ENCODE measurements around the gene ANTXR2. TPM values are rescaled to one million over a fixed set of nuclear protein-coding genes. Genes with fewer than 3 reads are reported as not detected.
A peak's percentile ranks its signal among the peaks of the same experiment; 100 is the strongest.

Gene ANTXR2
- total RNA-seq, 2 donors from 2014 or later = 86.1 to 133 TPM

DNA sequence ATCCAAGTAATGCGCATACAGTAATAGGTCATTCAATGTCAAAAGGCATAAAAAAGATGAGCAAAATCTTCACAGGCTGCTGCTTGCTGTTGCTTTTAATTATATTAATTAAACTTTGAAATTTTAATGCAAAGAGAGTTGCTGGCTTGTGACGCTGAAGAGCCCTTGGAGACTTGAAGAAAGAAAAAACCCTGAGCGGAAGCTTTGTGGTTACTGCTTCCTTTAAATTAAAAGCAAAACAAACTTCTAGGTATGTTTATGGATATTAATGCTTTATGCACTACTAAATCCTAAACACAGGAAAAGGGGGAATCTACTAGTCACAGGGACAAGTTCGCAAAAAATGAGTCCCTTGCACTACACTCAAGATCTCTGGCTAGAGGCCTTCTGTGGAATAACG is 166.7 kb downstream of the ANTXR2 start:
- Histone ChIP-seq H3K27me3 (replicated peaks; ENCODE audit: insufficient read depth) (no peaks in the 10 kb centered on the region), H3K27ac (no peak overlapping the region), H3K4me3 (no peak overlapping the region), H3K36me3 (peaks cover 0 to 6% of the 10 kb centered on the region in 2 donors), H3K4me1 (replicated peaks) (no peaks in the 10 kb centered on the region), H3K9me3 (no peaks in the 10 kb centered on the region)
- whole genome bisulfite sequencing = 94% methylated on average over 5 of the region's 5 CpGs
- intact Hi-C loops (cut with DNase I) = loop anchor here (5.0 kb wide), 1 partner anchor 166 kb away; the partner anchor contains the start of gene ANTXR2
- DNase-seq (ENCODE audit: low spot score) = no peak
- TF ChIP-seq POLR2AphosphoS5 (IDR thresholded peaks at IDR 0.05) (no peak), POLR2A (IDR thresholded peaks at IDR 0.05) (no peak)
- TF ChIP-seq, protein P1, sequence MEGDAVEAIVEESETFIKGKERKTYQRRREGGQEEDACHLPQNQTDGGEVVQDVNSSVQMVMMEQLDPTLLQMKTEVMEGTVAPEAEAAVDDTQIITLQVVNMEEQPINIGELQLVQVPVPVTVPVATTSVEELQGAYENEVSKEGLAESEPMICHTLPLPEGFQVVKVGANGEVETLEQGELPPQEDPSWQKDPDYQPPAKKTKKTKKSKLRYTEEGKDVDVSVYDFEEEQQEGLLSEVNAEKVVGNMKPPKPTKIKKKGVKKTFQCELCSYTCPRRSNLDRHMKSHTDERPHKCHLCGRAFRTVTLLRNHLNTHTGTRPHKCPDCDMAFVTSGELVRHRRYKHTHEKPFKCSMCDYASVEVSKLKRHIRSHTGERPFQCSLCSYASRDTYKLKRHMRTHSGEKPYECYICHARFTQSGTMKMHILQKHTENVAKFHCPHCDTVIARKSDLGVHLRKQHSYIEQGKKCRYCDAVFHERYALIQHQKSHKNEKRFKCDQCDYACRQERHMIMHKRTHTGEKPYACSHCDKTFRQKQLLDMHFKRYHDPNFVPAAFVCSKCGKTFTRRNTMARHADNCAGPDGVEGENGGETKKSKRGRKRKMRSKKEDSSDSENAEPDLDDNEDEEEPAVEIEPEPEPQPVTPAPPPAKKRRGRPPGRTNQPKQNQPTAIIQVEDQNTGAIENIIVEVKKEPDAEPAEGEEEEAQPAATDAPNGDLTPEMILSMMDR (IDR thresholded peaks at IDR 0.05) = no peak

DNA sequence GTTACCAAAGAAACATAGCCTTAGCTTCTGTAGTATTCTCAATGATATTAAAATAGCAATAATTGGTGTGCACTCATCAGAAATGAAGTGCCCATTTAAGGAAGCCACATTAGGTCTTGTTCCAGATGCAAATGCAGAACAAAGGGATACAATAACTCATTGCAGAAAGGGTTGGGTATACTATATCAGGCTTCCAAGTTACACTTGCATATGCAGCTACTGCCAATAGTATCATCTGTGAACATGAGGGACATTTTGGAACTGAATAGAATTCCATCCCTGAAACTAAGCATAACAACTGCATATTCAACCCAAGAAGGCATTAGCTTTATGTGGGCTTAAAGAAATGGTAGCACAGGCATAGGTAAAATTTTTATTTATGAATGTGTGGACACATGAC is 167.8 kb downstream of the ANTXR2 start:
- intact Hi-C loops (cut with DNase I) = loop anchor here (5.0 kb wide), 1 partner anchor 167 kb away; the partner anchor contains the start of gene ANTXR2
- no peak for TF ChIP-seq POLR2AphosphoS5 (IDR thresholded peaks at IDR 0.05)
- TF ChIP-seq, protein P1 (IDR thresholded peaks at IDR 0.05) = no peak
- no peak for TF ChIP-seq POLR2A (IDR thresholded peaks at IDR 0.05)
- DNase-seq (ENCODE audit: low spot score) = no peak
- Histone ChIP-seq H3K36me3 (peaks cover 0 to 6% of the 10 kb centered on the region in 2 donors), H3K9me3 (no peaks in the 10 kb centered on the region), H3K27me3 (replicated peaks; ENCODE audit: insufficient read depth) (no peaks in the 10 kb centered on the region), H3K27ac (no peak overlapping the region), H3K4me1 (replicated peaks) (no peaks in the 10 kb centered on the region), H3K4me3 (no peak overlapping the region)

- WGBS = 98% methylated on average over 1 of the region's 1 CpG
- TF ChIP-seq POLR2A (IDR thresholded peaks at IDR 0.05) (no peak), POLR2AphosphoS5 (IDR thresholded peaks at IDR 0.05) (no peak)
- TF ChIP-seq, protein P1 (IDR thresholded peaks at IDR 0.05) = no peak
- no peak overlapping the region for H3K4me3 ChIP-seq
- H3K9me3 ChIP-seq = no peaks in the 10 kb centered on the region
- intact Hi-C loops (cut with DNase I) = no loop called here
- H3K27me3 ChIP-seq (replicated peaks; ENCODE audit: insufficient read depth) = no peaks in the 10 kb centered on the region
- DNase-seq (ENCODE audit: low spot score) = no peak
- peaks cover 0 to 6% of the 10 kb centered on the region in 2 donors for H3K36me3 ChIP-seq
- no peak overlapping the region for H3K27ac ChIP-seq
- H3K4me1 ChIP-seq (replicated peaks) = no peaks in the 10 kb centered on the region
Observed at GRCh38 chr4:79904331-79904730, 168.7 kb downstream of the ANTXR2 start.

DNA sequence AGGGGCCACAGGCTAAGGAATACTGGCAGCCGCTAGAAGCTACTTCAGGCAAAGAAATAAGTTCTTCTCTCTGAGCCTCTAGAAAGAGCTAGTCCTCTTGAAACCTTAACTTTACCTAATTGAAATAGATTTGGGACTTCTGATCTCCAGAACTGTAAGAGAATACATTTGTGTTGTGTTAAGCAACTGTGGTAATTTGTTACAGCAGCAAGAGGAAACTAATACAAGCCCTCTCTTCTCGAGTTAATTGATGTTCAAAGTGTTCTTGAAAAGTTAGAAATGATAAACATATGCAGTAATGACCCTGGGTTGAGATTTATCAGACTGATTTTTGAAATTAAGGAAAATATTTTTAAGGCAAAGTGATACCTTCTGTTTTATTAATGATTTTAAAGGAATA is 172.8 kb downstream of the ANTXR2 start:
- no peak for DNase-seq (ENCODE audit: low spot score)
- no peaks in the 10 kb centered on the region for H3K4me1 ChIP-seq (replicated peaks)
- H3K27me3 ChIP-seq (replicated peaks; ENCODE audit: insufficient read depth) = no peaks in the 10 kb centered on the region
- TF ChIP-seq, protein P1 (IDR thresholded peaks at IDR 0.05) = no peak
- TF ChIP-seq POLR2AphosphoS5 (IDR thresholded peaks at IDR 0.05) = no peak
- TF ChIP-seq POLR2A (IDR thresholded peaks at IDR 0.05) = no peak
- intact Hi-C loops (cut with DNase I) = no loop called here
- peak overlapping the region in 1 of 2 donors; percentile 19 for H3K27ac ChIP-seq
- H3K9me3 ChIP-seq = no peaks in the 10 kb centered on the region
- H3K36me3 ChIP-seq = no peaks in the 10 kb centered on the region
- H3K4me3 ChIP-seq = no peak overlapping the region
- WGBS = 64% methylated on average over 2 of the region's 2 CpGs

DNA sequence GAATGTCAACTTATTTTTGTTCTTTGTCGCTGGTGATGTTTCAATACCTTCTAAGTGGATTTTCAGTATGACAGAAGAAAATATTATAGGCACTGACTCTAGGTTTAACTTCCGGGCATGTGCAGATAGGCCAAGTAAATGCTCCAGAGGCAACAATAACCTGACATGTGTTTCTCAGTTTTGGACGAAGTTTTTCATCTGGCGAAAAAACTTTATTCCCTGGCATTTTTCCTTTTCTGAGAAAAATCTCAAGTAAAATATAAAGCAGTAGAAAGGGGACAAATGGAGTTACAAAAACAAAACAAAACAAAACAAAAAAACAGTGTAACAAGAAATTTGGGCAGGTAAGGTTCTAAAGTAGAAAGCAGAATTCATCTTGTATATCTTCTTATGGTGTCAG is 173.5 kb downstream of the ANTXR2 start:
- Histone ChIP-seq H3K36me3 (no peaks in the 10 kb centered on the region), H3K27ac (peak overlapping the region in 1 of 2 donors; percentile 19), H3K4me3 (no peak overlapping the region), H3K27me3 (replicated peaks; ENCODE audit: insufficient read depth) (no peaks in the 10 kb centered on the region), H3K4me1 (replicated peaks) (no peaks in the 10 kb centered on the region), H3K9me3 (no peaks in the 10 kb centered on the region)
- intact Hi-C loops (cut with DNase I) = no loop called here
- 89% methylated on average over 4 of the region's 4 CpGs for WGBS
- no peak for DNase-seq (ENCODE audit: low spot score)
- TF ChIP-seq, protein P1 (IDR thresholded peaks at IDR 0.05) = no peak
- TF ChIP-seq POLR2A (IDR thresholded peaks at IDR 0.05) (no peak), POLR2AphosphoS5 (IDR thresholded peaks at IDR 0.05) (no peak)

Data from prostate gland (tissue), 2 donors.